ENCODE data around the gene ALDOA.
A peak's percentile ranks its signal among the peaks of the same experiment; 100 is the strongest.

Gene ALDOA

GRCh38 chr16:30088237-30088831 lies 22.8 kb downstream of the ALDOA start:
- H3K4me1 ChIP-seq (ENCODE audit: control insufficient read depth, insufficient read depth, low read length): no peaks in the 10 kb centered on the region
- peaks cover 17% of the 10 kb centered on the region for H3K36me3 ChIP-seq (ENCODE audit: control insufficient read depth, insufficient read depth, low read length)
- H3K4me3 ChIP-seq (ENCODE audit: low read depth, low read length): no peak overlapping the region
- no peaks in the 10 kb centered on the region for H3K27me3 ChIP-seq (ENCODE audit: control insufficient read depth, insufficient read depth, low read length)
- no peak overlapping the region for H3K9ac ChIP-seq (ENCODE audit: low read depth, low read length)
- H3K9me3 ChIP-seq (ENCODE audit: control insufficient read depth, insufficient read depth, low read length): no peaks in the 10 kb centered on the region

GRCh38 chr16:30088832-30089624 lies 23.5 kb downstream of the ALDOA start:
- Histone ChIP-seq H3K4me3 (ENCODE audit: low read depth, low read length) (no peak overlapping the region), H3K9ac (ENCODE audit: low read depth, low read length) (no peak overlapping the region), H3K36me3 (ENCODE audit: control insufficient read depth, insufficient read depth, low read length) (peaks cover 10% of the 10 kb centered on the region), H3K9me3 (ENCODE audit: control insufficient read depth, insufficient read depth, low read length) (no peaks in the 10 kb centered on the region), H3K4me1 (ENCODE audit: control insufficient read depth, insufficient read depth, low read length) (no peaks in the 10 kb centered on the region), H3K27me3 (ENCODE audit: control insufficient read depth, insufficient read depth, low read length) (no peaks in the 10 kb centered on the region)

GRCh38 chr16:30090610-30091331 lies 25.2 kb downstream of the ALDOA start:
- Histone ChIP-seq H3K4me1 (ENCODE audit: control insufficient read depth, insufficient read depth, low read length) (no peaks in the 10 kb centered on the region), H3K9me3 (ENCODE audit: control insufficient read depth, insufficient read depth, low read length) (no peaks in the 10 kb centered on the region), H3K4me3 (ENCODE audit: low read depth, low read length) (peak overlapping the region; percentile 67), H3K27me3 (ENCODE audit: control insufficient read depth, insufficient read depth, low read length) (no peaks in the 10 kb centered on the region), H3K9ac (ENCODE audit: low read depth, low read length) (no peak overlapping the region), H3K36me3 (ENCODE audit: control insufficient read depth, insufficient read depth, low read length) (no peaks in the 10 kb centered on the region)

GRCh38 chr16:30091474-30092372 lies 26.2 kb downstream of the ALDOA start, which contains the start of gene TBX6:
Gene TBX6, minus strand, starts transcription at chr16:30091924. Its CDS starts 731 bp downstream, at chr16:30091193.
- peak within 1 kb of the TSS; percentile 61 for H3K9ac ChIP-seq (ENCODE audit: low read depth, low read length)
- H3K4me3 ChIP-seq (ENCODE audit: low read depth, low read length): peak within 1 kb of the TSS; percentile 67
- H3K27me3 ChIP-seq (ENCODE audit: control insufficient read depth, insufficient read depth, low read length): no peaks in the 10 kb centered on the region
- peaks cover 1% of the 10 kb centered on the region for H3K9me3 ChIP-seq (ENCODE audit: control insufficient read depth, insufficient read depth, low read length)
- no peaks in the 10 kb centered on the region for H3K36me3 ChIP-seq (ENCODE audit: control insufficient read depth, insufficient read depth, low read length)
- H3K4me1 ChIP-seq (ENCODE audit: control insufficient read depth, insufficient read depth, low read length): no peaks in the 10 kb centered on the region

GRCh38 chr16:30092373-30093010 lies 26.9 kb downstream of the ALDOA start:
- H3K36me3 ChIP-seq (ENCODE audit: control insufficient read depth, insufficient read depth, low read length): no peaks in the 10 kb centered on the region
- H3K4me3 ChIP-seq (ENCODE audit: low read depth, low read length): peak overlapping the region; percentile 67
- H3K9ac ChIP-seq (ENCODE audit: low read depth, low read length): peak overlapping the region; percentile 61
- H3K9me3 ChIP-seq (ENCODE audit: control insufficient read depth, insufficient read depth, low read length): peaks cover 9% of the 10 kb centered on the region
- no peaks in the 10 kb centered on the region for H3K4me1 ChIP-seq (ENCODE audit: control insufficient read depth, insufficient read depth, low read length)
- no peaks in the 10 kb centered on the region for H3K27me3 ChIP-seq (ENCODE audit: control insufficient read depth, insufficient read depth, low read length)

- Histone ChIP-seq H3K9ac (ENCODE audit: low read depth, low read length) (no peak overlapping the region), H3K4me3 (ENCODE audit: low read depth, low read length) (no peak overlapping the region)
Measured at GRCh38 chr16:30094541-30095165, 29.1 kb downstream of the ALDOA start.

GRCh38 chr16:30095166-30096078 lies 29.9 kb downstream of the ALDOA start:
- Histone ChIP-seq H3K36me3 (ENCODE audit: control insufficient read depth, insufficient read depth, low read length) (no peaks in the 10 kb centered on the region), H3K4me1 (ENCODE audit: control insufficient read depth, insufficient read depth, low read length) (no peaks in the 10 kb centered on the region), H3K27me3 (ENCODE audit: control insufficient read depth, insufficient read depth, low read length) (no peaks in the 10 kb centered on the region), H3K9me3 (ENCODE audit: control insufficient read depth, insufficient read depth, low read length) (peaks cover 13% of the 10 kb centered on the region), H3K4me3 (ENCODE audit: low read depth, low read length) (peak overlapping the region; percentile 53), H3K9ac (ENCODE audit: low read depth, low read length) (peak overlapping the region; percentile 54)

More at GRCh38 chr16:30094541-30095165, 29.1 kb downstream of the ALDOA start:
- H3K27me3 ChIP-seq (ENCODE audit: control insufficient read depth, insufficient read depth, low read length): no peaks in the 10 kb centered on the region
- H3K36me3 ChIP-seq (ENCODE audit: control insufficient read depth, insufficient read depth, low read length): no peaks in the 10 kb centered on the region
- no peaks in the 10 kb centered on the region for H3K4me1 ChIP-seq (ENCODE audit: control insufficient read depth, insufficient read depth, low read length)
- peaks cover 13% of the 10 kb centered on the region for H3K9me3 ChIP-seq (ENCODE audit: control insufficient read depth, insufficient read depth, low read length)

GRCh38 chr16:30096105-30096861 lies 30.7 kb downstream of the ALDOA start, which contains the start of gene YPEL3:
Gene YPEL3, minus strand, starts transcription at chr16:30096213. Its CDS starts 731 bp downstream, at chr16:30095482.
- Histone ChIP-seq H3K4me3 (ENCODE audit: low read depth, low read length) (peak within 1 kb of the TSS; percentile 67), H3K27me3 (ENCODE audit: control insufficient read depth, insufficient read depth, low read length) (no peaks in the 10 kb centered on the region), H3K9ac (ENCODE audit: low read depth, low read length) (peak within 1 kb of the TSS; percentile 54), H3K4me1 (ENCODE audit: control insufficient read depth, insufficient read depth, low read length) (no peaks in the 10 kb centered on the region), H3K9me3 (ENCODE audit: control insufficient read depth, insufficient read depth, low read length) (peaks cover 13% of the 10 kb centered on the region), H3K36me3 (ENCODE audit: control insufficient read depth, insufficient read depth, low read length) (no peaks in the 10 kb centered on the region)

- no peaks in the 10 kb centered on the region for H3K4me1 ChIP-seq (ENCODE audit: control insufficient read depth, insufficient read depth, low read length)
- H3K4me3 ChIP-seq (ENCODE audit: low read depth, low read length): peak overlapping the region; percentile 67
- peaks cover 13% of the 10 kb centered on the region for H3K9me3 ChIP-seq (ENCODE audit: control insufficient read depth, insufficient read depth, low read length)
- H3K36me3 ChIP-seq (ENCODE audit: control insufficient read depth, insufficient read depth, low read length): no peaks in the 10 kb centered on the region
- no peaks in the 10 kb centered on the region for H3K27me3 ChIP-seq (ENCODE audit: control insufficient read depth, insufficient read depth, low read length)
- no peak overlapping the region for H3K9ac ChIP-seq (ENCODE audit: low read depth, low read length)
Measured at GRCh38 chr16:30096862-30097563, 31.5 kb downstream of the ALDOA start.
